AG09309 (cell line): ENCODE results near the gene SLC32A1.

Experiments used
- DNase-seq: peaks from one replicate; pipeline ENCODE4 v3.0.0-alpha.2; 2010; ENCODE audit warnings: low read depth
- H3K4me3 ChIP-seq: 2 replicates; pipeline ENCODE4 v1.5.1; 2011; ENCODE audit warnings: mild to moderate bottlenecking, low read depth, low read length, moderate library complexity; ENCODE audit not compliant: control insufficient read depth
- TF ChIP-seq, protein P1 (sequence below): IDR thresholded peaks from 2 replicates; pipeline ENCODE4 v1.5.1; 2011; ENCODE audit warnings: mild to moderate bottlenecking, low read depth, low read length, inconsistent platforms; ENCODE audit not compliant: insufficient read depth, control insufficient read depth; ENCODE audit errors: missing control alignments

SLC32A1 gene

DNA sequence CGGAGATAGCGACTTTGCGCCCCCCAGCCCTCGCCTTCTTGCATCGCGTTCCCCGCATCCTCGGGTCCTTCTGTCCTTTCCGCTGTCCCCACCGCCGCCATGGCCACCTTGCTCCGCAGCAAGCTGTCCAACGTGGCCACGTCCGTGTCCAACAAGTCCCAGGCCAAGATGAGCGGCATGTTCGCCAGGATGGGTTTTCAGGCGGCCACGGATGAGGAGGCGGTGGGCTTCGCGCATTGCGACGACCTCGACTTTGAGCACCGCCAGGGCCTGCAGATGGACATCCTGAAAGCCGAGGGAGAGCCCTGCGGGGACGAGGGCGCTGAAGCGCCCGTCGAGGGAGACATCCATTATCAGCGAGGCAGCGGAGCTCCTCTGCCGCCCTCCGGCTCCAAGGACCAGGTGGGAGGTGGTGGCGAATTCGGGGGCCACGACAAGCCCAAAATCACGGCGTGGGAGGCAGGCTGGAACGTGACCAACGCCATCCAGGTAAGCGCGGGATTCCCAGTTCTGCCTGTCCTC is 401 bp downstream of the SLC32A1 start:
- DNase-seq = no peak
- TF ChIP-seq, protein P1, sequence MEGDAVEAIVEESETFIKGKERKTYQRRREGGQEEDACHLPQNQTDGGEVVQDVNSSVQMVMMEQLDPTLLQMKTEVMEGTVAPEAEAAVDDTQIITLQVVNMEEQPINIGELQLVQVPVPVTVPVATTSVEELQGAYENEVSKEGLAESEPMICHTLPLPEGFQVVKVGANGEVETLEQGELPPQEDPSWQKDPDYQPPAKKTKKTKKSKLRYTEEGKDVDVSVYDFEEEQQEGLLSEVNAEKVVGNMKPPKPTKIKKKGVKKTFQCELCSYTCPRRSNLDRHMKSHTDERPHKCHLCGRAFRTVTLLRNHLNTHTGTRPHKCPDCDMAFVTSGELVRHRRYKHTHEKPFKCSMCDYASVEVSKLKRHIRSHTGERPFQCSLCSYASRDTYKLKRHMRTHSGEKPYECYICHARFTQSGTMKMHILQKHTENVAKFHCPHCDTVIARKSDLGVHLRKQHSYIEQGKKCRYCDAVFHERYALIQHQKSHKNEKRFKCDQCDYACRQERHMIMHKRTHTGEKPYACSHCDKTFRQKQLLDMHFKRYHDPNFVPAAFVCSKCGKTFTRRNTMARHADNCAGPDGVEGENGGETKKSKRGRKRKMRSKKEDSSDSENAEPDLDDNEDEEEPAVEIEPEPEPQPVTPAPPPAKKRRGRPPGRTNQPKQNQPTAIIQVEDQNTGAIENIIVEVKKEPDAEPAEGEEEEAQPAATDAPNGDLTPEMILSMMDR = no peak
- no peak overlapping the region for H3K4me3 ChIP-seq

DNA sequence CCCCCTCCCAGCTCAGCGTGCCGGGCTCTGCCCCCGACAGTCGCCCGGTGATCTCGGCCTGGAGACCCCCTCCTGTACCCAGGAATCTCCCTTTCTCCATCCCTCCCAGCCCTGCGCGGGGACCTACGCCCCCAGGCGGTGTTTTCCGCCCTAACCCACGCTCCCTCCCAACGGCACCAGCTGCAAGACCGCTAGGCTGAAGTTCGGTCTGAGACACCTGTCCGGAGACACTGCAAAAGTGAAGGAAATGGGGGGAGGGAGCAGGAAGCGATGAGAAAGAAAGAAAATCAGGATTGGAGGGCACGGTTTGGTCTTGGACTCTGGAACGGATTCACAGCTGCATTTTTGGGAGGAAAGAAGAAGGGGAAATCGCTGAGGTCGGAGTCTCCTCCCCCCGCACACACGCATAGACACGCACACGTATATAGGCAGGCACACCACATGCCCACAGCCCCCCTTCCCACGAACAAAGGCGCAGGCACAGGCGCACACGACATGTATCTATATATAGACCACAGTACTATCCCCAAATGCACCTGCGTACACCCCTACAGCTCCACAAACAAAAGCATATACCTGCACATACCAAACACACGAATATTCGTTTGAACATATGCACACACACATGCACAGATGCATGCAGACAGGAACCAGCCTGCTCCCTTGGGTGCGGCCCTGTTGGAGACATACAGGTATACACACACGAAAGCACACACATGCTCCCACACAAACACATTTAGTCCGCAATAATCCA is 1.0 kb downstream of the SLC32A1 start:
- no peak overlapping the region for H3K4me3 ChIP-seq
- TF ChIP-seq, protein P1 = no peak
- no peak for DNase-seq

DNA sequence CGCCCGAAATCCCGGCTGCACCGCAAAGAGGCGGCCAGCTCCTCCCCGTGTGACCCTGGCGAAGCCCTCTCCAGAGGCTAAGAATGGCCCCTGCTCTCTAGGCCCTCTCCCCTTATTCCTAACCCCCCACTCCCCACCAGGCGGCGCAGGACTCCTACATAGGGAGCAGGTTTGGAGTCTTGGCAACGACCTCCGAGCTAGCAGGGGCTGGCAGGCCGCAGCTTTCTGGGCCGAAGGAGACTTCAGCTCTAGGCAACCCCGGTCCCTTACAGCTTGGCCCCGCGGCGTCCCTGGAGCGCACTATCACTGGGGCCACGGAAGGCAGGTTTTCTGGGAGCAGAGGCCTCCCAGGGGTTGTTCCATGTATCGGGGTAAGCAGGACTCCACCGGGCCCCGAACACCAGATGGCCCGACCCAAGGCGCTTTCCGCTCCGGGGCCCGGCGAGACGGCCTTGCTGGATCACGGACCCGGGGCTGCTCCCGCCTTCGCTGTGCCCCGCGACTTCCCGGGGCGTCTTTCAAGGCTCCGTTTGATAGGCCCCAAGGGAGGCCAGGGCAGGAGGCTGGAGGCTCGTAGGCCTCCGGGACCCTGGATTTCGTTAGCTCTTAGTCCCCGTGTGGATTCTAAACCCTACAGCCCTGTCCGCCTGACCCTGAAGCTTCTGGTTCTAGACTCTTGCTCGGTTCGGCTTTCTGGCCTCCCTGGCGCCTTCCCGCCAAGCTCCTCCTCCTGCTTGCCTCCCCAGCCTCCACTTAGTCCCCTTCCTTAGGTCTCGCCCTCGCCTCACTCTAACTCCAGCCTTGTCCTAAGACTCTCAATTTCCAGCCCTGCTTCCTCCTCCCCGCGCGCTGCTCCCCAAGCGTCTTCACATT is 1.9 kb downstream of the SLC32A1 start:
- no peak for DNase-seq
- no peak overlapping the region for H3K4me3 ChIP-seq
- TF ChIP-seq, protein P1 = peak; percentile 40

DNA sequence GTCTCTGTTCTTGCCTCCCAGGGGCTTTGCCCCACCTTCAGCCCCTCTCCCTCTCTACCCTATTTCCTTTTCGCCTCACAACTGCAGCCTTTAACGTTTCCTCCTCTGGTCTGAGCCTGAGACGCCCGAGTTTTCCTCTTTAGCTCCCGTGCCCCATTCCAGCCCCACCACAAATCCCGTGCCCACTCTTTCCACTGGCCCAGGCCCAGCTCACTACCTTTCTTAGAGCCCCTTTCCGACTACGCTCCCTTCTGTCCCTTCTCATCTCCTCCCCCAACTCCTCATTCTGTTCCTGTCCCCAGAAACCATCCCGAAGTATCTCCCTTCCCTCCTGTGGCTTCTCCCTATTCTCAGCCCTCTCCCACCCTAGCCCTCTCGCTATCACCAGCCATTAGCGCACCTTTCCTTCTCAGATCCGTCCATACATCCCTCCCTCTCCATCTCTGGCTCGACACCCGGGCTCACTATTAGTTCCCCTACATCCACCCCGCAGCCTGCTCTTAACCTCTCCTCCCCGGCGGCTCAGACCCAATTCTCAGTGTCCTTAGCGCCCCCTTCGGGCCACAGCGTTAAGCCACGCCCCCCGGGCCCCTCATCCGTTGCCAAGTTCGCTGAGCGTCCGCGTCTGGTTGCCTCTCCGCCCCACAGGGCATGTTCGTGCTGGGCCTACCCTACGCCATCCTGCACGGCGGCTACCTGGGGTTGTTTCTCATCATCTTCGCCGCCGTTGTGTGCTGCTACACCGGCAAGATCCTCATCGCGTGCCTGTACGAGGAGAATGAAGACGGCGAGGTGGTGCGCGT is 2.7 kb downstream of the SLC32A1 start:
- no peak for DNase-seq
- TF ChIP-seq, protein P1 = no peak
- no peak overlapping the region for H3K4me3 ChIP-seq

DNA sequence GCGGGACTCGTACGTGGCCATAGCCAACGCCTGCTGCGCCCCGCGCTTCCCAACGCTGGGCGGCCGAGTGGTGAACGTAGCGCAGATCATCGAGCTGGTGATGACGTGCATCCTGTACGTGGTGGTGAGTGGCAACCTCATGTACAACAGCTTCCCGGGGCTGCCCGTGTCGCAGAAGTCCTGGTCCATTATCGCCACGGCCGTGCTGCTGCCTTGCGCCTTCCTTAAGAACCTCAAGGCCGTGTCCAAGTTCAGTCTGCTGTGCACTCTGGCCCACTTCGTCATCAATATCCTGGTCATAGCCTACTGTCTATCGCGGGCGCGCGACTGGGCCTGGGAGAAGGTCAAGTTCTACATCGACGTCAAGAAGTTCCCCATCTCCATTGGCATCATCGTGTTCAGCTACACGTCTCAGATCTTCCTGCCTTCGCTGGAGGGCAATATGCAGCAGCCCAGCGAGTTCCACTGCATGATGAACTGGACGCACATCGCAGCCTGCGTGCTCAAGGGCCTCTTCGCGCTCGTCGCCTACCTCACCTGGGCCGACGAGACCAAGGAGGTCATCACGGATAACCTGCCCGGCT is 3.4 kb downstream of the SLC32A1 start:
- TF ChIP-seq, protein P1 = no peak
- DNase-seq = no peak
- no peak overlapping the region for H3K4me3 ChIP-seq
